HG03521 (cell line): ENCODE results near the gene MTHFD1L.
A peak's percentile ranks its signal among the peaks of the same experiment; 100 is the strongest.

Experiments used
- ATAC-seq: cut with Tn5 transposase; IDR thresholded peaks from one replicate; pipeline ENCODE4 v1.9.1; 2021; ENCODE audit warnings: mild to moderate bottlenecking, moderate library complexity; ENCODE audit not compliant: unreplicated experiment

The MTHFD1L gene

GRCh38 chr6:150865043-150865405 lies 478 bp upstream of the MTHFD1L start:
- no peak for ATAC-seq

GRCh38 chr6:150866147-150866990 lies 867 bp downstream of the MTHFD1L start:
- ATAC-seq: peak; percentile 66

GRCh38 chr6:150866991-150867501 lies 1.5 kb downstream of the MTHFD1L start:
- ATAC-seq: no peak

- ATAC-seq: no peak
These were observed 3.3 kb downstream of the MTHFD1L start for GRCh38 chr6:150868759-150869158.

- no peak for ATAC-seq
These were observed 8.7 kb downstream of the MTHFD1L start for GRCh38 chr6:150874179-150874578.

- ATAC-seq: no peak
These were observed 10.3 kb downstream of the MTHFD1L start for GRCh38 chr6:150875841-150876240.

- ATAC-seq: no peak
These were observed 11.1 kb downstream of the MTHFD1L start for GRCh38 chr6:150876598-150876997.

GRCh38 chr6:150877928-150878327 lies 12.4 kb downstream of the MTHFD1L start:
- no peak for ATAC-seq

- ATAC-seq: no peak
These were observed 13.1 kb downstream of the MTHFD1L start for GRCh38 chr6:150878347-150879213.

GRCh38 chr6:150880336-150880735 lies 14.8 kb downstream of the MTHFD1L start:
- ATAC-seq: no peak

- ATAC-seq: no peak
These were observed 16.5 kb downstream of the MTHFD1L start for GRCh38 chr6:150881911-150882481.

- no peak for ATAC-seq
These were observed 18.0 kb downstream of the MTHFD1L start for GRCh38 chr6:150883521-150883920.

- no peak for ATAC-seq
These were observed 20.7 kb downstream of the MTHFD1L start for GRCh38 chr6:150886155-150886554.

- ATAC-seq: no peak
These were observed 22.6 kb downstream of the MTHFD1L start for GRCh38 chr6:150887978-150888563.

GRCh38 chr6:150890346-150890745 lies 24.8 kb downstream of the MTHFD1L start:
- no peak for ATAC-seq

- no peak for ATAC-seq
These were observed 26.5 kb downstream of the MTHFD1L start for GRCh38 chr6:150891888-150892485.

GRCh38 chr6:150894191-150894744 lies 28.8 kb downstream of the MTHFD1L start:
- no peak for ATAC-seq

- ATAC-seq: peak; percentile 51
These were observed 29.5 kb downstream of the MTHFD1L start for GRCh38 chr6:150894935-150895552.

- no peak for ATAC-seq
These were observed 30.6 kb downstream of the MTHFD1L start for GRCh38 chr6:150895928-150896632.
